Choroid plexus epithelial cell (primary cell): Measurements from ENCODE around the gene PITPNM2.

Source experiments
- DNase-seq: peaks from one replicate; pipeline ENCODE4 v3.0.0-alpha.2; 2010; ENCODE audit warnings: low read depth
- H3K4me3 ChIP-seq: 2 replicates; pipeline ENCODE4 v1.5.1; 2011; ENCODE audit warnings: low read depth, mild to moderate bottlenecking, control low read depth, low read length, moderate library complexity
- TF ChIP-seq, protein P1 (sequence below): conservative IDR thresholded peaks from 2 replicates; pipeline ENCODE4 v1.5.1; 2011; ENCODE audit warnings: low read depth, mild to moderate bottlenecking, control low read depth, inconsistent platforms, low read length, moderate library complexity

The PITPNM2 gene

DNA sequence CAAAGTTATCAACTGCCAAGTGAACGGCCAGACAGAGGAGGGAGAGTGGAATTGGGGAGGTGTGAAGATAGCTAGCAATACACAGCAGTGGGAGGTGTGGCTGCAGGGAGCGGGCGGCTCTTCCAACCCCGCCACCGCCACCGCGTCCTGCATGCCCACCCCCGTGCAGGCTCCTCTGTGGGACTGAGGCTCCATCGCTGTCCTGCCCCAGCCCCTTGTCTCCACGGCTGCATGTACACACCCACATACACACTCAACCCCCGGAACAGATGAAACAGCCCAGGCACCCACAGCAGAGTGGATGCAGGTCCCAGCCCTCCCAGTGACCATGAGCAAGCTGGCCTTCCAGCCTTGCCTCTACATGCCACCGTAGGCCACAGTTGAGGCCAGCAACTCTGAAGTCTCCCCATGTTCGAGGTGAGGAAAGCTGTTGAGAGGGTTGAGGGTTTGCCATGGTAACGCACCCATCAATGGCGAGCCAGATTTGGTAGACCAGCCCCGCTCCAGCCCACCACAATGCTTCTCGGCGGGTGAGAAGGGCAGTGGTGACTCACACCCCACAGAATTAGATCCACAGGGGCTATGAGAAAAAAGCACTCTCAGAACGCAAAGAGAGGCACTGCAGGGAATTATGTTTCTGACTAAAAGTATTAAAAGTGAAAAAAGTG lies 39.3 kb downstream of the PITPNM2 start:
- DNase-seq: peak; percentile 85
- TF ChIP-seq, protein P1, sequence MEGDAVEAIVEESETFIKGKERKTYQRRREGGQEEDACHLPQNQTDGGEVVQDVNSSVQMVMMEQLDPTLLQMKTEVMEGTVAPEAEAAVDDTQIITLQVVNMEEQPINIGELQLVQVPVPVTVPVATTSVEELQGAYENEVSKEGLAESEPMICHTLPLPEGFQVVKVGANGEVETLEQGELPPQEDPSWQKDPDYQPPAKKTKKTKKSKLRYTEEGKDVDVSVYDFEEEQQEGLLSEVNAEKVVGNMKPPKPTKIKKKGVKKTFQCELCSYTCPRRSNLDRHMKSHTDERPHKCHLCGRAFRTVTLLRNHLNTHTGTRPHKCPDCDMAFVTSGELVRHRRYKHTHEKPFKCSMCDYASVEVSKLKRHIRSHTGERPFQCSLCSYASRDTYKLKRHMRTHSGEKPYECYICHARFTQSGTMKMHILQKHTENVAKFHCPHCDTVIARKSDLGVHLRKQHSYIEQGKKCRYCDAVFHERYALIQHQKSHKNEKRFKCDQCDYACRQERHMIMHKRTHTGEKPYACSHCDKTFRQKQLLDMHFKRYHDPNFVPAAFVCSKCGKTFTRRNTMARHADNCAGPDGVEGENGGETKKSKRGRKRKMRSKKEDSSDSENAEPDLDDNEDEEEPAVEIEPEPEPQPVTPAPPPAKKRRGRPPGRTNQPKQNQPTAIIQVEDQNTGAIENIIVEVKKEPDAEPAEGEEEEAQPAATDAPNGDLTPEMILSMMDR: no peak
- H3K4me3 ChIP-seq: no peak overlapping the region

GRCh38 chr12:123109319-123109772 lies 41.5 kb downstream of the PITPNM2 start:
- TF ChIP-seq, protein P1: no peak
- no peak for DNase-seq
- H3K4me3 ChIP-seq: no peak overlapping the region

- TF ChIP-seq, protein P1: no peak
- no peak for DNase-seq
- H3K4me3 ChIP-seq: no peak overlapping the region
These were observed 42.2 kb downstream of the PITPNM2 start for GRCh38 chr12:123108682-123109066.

DNA sequence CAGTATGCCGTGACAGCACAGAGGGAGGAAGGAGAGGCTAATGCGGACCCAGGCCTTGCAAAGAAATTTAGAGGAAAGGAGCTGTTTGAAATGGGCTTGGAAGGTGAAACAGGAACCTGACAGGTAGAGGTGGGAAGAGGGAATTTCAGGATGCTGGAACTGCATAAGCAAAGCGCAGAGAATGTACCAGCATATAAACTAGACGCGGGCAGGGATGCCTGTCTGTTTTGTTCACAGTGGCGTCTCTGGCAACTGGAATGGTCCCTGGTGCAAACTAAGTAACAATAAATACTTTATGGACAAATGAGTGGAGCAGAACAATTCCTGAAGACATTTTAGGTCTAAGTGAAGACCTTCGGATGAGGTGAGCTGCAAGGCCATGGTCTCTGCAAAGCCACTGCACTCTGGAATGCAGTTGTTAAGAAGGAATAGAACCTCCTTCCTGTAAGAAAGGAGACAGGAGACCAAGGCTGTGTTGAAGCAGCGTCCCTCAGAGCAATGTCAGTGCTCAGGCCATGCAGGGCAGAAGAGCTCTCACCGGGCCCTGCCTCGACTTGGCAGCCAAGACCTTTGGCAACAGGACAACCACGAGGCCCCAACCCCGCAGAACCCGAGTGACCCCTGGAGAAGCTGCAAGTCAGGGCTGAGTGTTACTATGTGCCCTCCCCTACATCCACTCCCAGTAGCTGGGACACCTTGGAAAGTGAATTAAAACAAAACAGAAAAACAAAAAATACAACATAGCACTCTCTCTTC lies 42.8 kb downstream of the PITPNM2 start:
- no peak overlapping the region for H3K4me3 ChIP-seq
- no peak for DNase-seq
- TF ChIP-seq, protein P1: no peak

DNA sequence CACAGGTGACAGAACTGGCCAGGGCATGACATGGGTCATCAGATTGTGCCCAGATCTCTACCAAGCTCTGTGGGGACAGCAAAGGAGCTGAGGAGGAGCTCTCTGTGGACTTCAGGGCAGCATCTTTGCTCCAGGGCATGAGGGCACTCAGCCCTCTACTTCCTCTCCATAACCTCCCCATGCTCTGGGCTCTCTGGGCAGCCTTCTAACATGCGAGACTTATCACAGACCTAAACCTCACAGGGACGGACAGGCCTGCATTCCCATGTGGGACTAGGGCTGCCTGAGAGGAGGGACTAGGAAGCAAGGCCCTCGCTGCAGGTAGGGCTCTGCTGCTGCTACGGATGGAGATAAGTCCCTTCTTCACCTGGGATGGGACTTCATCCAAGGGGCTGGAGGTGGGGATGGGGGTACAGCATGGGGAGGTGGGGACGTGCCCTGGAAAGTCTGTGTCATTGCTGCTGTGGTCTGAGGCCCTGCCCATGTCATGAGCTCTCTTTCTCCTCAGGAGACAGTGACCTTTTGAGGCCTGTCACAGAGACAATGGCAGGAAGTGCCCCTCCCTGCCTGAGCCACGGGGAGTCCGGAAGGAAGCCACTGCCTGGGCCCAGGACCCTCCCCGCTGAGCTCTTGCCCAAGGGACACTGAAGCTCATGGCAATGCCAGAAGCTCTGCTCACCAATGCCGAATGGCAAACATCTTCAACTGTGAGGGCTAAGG lies 44.1 kb downstream of the PITPNM2 start:
- DNase-seq: no peak
- H3K4me3 ChIP-seq: no peak overlapping the region
- TF ChIP-seq, protein P1: no peak

DNA sequence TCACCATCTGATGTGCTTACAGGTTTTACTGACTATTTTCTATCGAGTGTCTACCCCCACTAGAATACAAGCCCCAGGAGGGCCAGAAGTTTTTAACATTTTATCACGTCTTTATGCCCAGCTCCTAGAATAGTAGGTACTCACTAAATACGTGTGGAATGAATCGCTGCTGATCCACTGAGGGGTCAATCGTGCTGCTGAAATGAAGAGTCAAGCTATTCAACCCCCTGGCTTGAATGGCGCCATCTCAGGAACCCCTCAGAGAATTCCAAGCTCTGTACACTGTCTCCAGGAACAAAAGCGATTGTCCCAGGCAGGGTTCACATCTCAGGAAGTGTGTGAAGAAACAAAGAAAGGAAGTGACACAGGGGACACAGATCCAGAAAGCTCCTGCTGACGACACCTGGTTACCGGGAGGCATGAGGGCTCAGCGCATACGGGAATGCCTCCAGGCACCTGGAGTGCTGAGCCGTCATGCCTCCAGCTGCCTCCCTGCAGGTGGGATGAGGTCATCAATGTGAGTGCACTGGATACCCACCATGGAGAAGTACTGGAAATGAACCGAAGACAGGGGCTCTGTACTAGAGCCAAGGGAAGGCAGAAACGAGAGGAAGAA lies 45.6 kb downstream of the PITPNM2 start:
- TF ChIP-seq, protein P1: no peak
- DNase-seq: no peak
- H3K4me3 ChIP-seq: no peak overlapping the region
